Daoy (cell line): ENCODE results near the gene GPATCH8. TPM values are rescaled to one million over a fixed set of nuclear protein-coding genes. Genes with fewer than 3 reads are reported as not detected.

Experiments used
- DNase-seq: peaks from one replicate; pipeline ENCODE4 v3.0.0-alpha.2; 2015; ENCODE audit warnings: low read depth
- total RNA-seq: library from RNA; depleted of rRNA; stranded (reverse); fragments of >200 nt; shearing (Covaris generic); gene quantifications from 2 replicates; pipeline ENCODE4 v1.2.3, GENCODE V29; 2014

The GPATCH8 gene
- total RNA-seq, 1 experiment from 2014 or later, result 7.7 TPM

- no peak for DNase-seq
Measured at GRCh38 chr17:44451016-44451627, 52.1 kb downstream of the GPATCH8 start.

GRCh38 chr17:44448412-44448811 lies 54.8 kb downstream of the GPATCH8 start:
- no peak for DNase-seq

GRCh38 chr17:44444735-44445105 lies 58.5 kb downstream of the GPATCH8 start:
- no peak for DNase-seq

- no peak for DNase-seq
Measured at GRCh38 chr17:44442806-44443205, 60.4 kb downstream of the GPATCH8 start.

- DNase-seq, result no peak
Measured at GRCh38 chr17:44439168-44439567, 64.0 kb downstream of the GPATCH8 start.

- no peak for DNase-seq
Measured at GRCh38 chr17:44438636-44439035, 64.6 kb downstream of the GPATCH8 start.

GRCh38 chr17:44436336-44436735 lies 66.9 kb downstream of the GPATCH8 start:
- DNase-seq, result no peak

GRCh38 chr17:44432254-44433157 lies 70.7 kb downstream of the GPATCH8 start:
- no peak for DNase-seq

GRCh38 chr17:44424828-44425461 lies 78.3 kb downstream of the GPATCH8 start:
- DNase-seq, result no peak

GRCh38 chr17:44417553-44417952 lies 85.7 kb downstream of the GPATCH8 start:
- DNase-seq, result peak; percentile 11

GRCh38 chr17:44416558-44417289 lies 86.5 kb downstream of the GPATCH8 start:
- no peak for DNase-seq

GRCh38 chr17:44414394-44415155 lies 88.6 kb downstream of the GPATCH8 start:
- no peak for DNase-seq

- no peak for DNase-seq
Measured at GRCh38 chr17:44409309-44410028, 93.7 kb downstream of the GPATCH8 start.

GRCh38 chr17:44408786-44409185 lies 94.4 kb downstream of the GPATCH8 start:
- no peak for DNase-seq

GRCh38 chr17:44402564-44403172 lies 100.5 kb downstream of the GPATCH8 start:
- no peak for DNase-seq

- no peak for DNase-seq
Measured at GRCh38 chr17:44400226-44400847, 102.9 kb downstream of the GPATCH8 start.

GRCh38 chr17:44398692-44399691 lies 104.2 kb downstream of the GPATCH8 start:
- DNase-seq, result no peak
